HG03575 (cell line): Measurements from ENCODE around the gene PNMA8B.

Experiments
- ATAC-seq: cut with Tn5 transposase; IDR thresholded peaks from one replicate; pipeline ENCODE4 v1.9.1; 2021; ENCODE audit not compliant: unreplicated experiment, insufficient number of reproducible peaks, low FRiP score; ENCODE audit errors: extremely low read depth

The PNMA8B gene

DNA sequence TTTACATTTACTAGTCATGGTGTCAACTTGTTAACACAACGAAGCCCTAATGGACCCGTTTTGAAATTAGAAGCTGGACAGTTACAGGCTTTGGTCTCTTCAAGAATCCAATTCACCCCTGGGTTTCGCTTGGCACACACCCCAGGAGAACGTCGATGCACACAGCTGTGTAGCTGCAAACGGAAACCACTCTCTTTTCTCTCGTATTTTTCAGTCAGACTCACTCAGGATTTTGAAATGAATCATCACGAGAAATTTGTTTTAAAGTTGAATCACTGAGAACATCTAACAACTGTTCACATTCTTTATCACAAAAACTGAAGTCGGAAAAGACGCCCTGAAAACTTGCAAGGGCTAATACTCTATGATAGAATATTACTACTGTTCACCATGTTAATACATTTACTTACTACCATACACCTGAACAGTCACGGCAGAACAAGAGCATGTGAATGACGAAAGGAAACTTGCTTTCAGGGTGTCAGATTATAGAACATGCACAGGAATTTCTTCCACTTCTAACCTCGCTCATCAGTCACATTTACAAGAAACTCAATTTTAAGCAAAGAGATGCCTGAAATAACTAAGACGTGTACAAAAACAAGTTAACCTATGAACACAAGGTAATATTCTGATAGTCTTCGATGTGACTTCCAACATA lies 29.0 kb downstream of the PNMA8B start:
- ATAC-seq, result no peak

DNA sequence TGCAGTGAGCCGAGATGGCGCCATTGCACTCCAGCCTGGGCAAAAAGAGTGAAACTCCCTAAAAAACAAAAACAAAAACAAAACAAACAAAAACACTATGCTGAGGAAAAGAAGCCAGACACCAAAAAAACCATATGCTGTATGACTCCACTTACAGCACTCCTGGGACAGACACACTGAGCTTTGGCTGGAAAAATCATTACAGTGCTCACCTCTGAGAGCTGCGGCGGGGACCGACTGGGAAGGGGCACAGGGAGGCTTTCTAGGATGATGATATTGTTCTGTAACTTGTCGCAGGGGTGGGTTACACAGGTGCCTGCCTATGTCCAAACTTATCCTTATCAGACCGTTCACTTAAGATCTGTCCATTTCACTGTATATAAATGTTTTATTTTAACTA lies 32.2 kb downstream of the PNMA8B start:
- ATAC-seq, result no peak

GRCh38 chr19:46461537-46461936 lies 34.1 kb downstream of the PNMA8B start:
- ATAC-seq, result no peak

- ATAC-seq, result no peak
Observed at GRCh38 chr19:46460981-46461380, 34.7 kb downstream of the PNMA8B start.

DNA sequence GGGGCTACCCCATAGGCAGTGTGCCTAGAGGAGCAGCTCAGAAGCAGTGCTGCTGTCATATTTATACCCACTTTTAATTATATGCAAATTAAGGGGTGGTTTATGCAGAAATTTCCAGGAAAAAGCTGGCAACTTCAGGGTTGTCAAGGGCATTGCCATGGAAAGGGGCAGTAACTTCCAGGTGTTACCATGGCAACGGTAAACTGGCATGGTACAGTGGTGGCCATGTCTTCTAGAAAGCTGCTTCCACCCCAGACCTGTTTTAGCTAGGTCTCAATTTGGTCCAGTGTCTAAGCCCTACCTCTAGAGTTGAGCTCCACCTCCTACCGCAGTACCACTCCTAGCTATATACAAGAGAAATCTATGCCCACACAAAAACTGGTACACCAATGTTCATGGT lies 35.6 kb downstream of the PNMA8B start:
- no peak for ATAC-seq

GRCh38 chr19:46456930-46457329 lies 38.7 kb downstream of the PNMA8B start:
- ATAC-seq, result no peak

DNA sequence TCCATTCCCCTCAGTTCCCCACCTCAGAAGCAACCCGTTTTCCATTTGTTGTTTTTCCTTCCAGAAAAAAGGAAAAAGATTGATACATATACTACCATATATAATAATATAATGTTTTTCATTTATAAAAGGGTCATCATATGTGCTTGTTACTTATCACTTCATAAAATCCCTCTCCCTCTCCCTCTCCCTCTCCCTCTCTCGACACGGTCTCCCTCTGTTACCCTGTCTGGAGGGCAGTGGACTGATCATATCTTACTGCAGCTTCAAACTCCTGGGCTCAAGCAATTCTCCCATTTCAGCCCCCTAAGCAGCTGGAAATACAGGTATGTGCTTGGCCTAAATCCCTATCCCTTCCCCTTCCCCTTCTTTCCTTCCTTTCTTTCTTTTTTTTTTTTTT lies 41.4 kb downstream of the PNMA8B start:
- no peak for ATAC-seq

- ATAC-seq, result no peak
Observed at GRCh38 chr19:46453661-46454060, 42.0 kb downstream of the PNMA8B start.

- ATAC-seq, result no peak
Observed at GRCh38 chr19:46452186-46452585, 43.5 kb downstream of the PNMA8B start.

DNA sequence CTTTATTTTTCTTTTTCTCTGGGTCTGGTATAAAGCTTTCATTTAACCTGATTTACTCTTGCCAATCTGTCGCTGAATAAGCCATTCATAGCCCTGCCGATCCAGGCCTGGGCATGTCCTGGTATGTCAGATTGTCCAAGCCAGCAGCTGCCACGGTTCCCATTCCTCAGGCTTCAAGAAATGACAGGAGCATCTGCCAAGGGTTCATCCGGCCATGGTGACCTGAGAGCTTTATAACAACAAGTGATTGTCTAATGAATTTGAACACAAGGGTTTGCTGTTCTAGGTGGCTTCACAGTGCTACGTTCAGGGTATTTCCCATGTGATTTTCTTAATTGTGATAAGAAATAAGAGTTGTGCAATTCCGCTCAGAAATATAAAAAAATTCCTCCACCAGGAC lies 44.3 kb downstream of the PNMA8B start:
- no peak for ATAC-seq

- ATAC-seq, result no peak
Observed at GRCh38 chr19:46450737-46451136, 44.9 kb downstream of the PNMA8B start.

- ATAC-seq, result no peak
Observed at GRCh38 chr19:46449228-46449627, 46.4 kb downstream of the PNMA8B start.

DNA sequence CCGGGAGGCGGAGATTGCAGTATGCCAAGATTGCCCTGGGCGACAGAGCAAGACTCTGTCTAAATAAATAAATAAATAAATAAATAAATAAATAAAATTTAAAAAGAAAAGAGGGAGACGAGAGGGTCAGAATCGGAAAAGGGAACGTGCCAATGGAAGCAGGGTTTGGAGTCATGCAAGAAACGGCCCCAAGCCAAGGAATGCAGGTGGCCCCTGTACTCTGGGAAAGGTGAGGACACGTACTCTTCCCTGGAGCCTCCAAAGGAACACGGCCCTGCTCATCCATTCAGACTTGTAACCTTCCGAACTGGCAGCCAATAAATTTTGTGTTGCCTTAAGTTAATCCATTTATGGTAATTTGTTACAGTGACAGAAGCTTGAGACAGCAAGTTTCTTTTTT lies 47.1 kb downstream of the PNMA8B start:
- ATAC-seq, result no peak

GRCh38 chr19:46447824-46448223 lies 47.8 kb downstream of the PNMA8B start:
- ATAC-seq, result no peak

DNA sequence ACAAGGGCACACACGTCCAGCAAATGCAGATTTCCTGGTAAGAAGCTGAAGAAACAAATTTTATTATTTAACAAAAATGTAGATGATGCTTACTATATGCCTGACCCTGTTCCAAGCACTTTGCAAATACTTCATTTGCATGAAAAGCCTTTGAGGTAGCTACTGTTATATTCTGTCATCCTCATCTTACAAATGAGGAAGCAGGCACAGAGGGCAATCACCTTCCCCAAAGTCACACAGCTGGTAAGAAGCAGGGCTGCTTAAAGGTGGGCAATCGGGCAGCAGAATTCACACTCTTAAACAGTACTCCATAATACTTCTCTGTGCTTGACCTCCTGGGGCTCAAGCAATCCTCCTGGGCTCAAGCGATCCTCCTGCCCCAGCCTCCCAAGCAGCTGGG lies 48.7 kb downstream of the PNMA8B start:
- ATAC-seq, result no peak

- ATAC-seq, result no peak
Observed at GRCh38 chr19:46446021-46446420, 49.6 kb downstream of the PNMA8B start.

GRCh38 chr19:46442808-46443450 lies 52.7 kb downstream of the PNMA8B start:
- ATAC-seq, result no peak

DNA sequence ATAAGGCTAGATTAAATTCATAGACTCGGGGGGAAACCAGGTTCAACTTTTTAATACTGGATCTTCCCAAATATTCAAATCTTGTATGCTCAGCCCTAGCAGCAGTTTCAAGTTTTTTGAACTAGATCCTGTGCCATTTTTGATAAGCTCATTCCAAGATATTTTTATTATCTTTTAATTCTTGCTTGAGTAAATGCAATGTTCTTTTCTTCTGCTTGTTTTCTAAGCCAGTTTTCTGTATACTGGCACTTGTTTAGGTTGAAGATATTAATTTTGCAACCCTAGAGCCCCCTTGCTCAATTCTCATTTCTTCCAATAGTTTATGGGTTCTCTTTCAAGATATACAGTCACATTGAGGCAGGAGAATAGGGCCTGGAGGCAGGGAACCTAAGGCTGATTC lies 53.8 kb downstream of the PNMA8B start:
- no peak for ATAC-seq
